HEK293T (cell line): ENCODE measurements around the gene SLC7A6OS.

Experiments
- ARNT ChIP-seq: fragments of 450-650 bp; IDR thresholded peaks from 2 replicates; pipeline ENCODE4 v1.6.1; 2017; ENCODE audit warnings: mild to moderate bottlenecking
- BHLHE40 ChIP-seq: fragments of 450-650 bp; IDR thresholded peaks from 2 replicates; pipeline ENCODE4 v1.6.1; 2016; ENCODE audit warnings: mild to moderate bottlenecking, moderate library complexity, borderline replicate concordance
- ELF4 ChIP-seq: fragments of 450-650 bp; IDR thresholded peaks from 2 replicates; pipeline ENCODE4 v1.6.1; 2017; ENCODE audit warnings: antibody characterized with exemption
- FOXA1 ChIP-seq: fragments of 450-650 bp; IDR thresholded peaks from 2 replicates; pipeline ENCODE4 v1.6.1; 2016; ENCODE audit warnings: mild to moderate bottlenecking
- FOXM1 ChIP-seq: fragments of 450-650 bp; IDR thresholded peaks from 2 replicates; pipeline ENCODE4 v1.6.1; 2017; ENCODE audit warnings: mild to moderate bottlenecking, borderline replicate concordance
- L3MBTL2 ChIP-seq: fragments of 450-650 bp; conservative IDR thresholded peaks from 2 replicates; pipeline ENCODE4 v1.6.1; 2016; ENCODE audit warnings: mild to moderate bottlenecking
- NFRKB ChIP-seq: fragments of 450-650 bp; IDR thresholded peaks from 2 replicates; pipeline ENCODE4 v1.6.1; 2016; ENCODE audit warnings: mild to moderate bottlenecking, moderate library complexity
- SP1 ChIP-seq: fragments of 450-650 bp; IDR thresholded peaks from 2 replicates; pipeline ENCODE4 v1.6.1; 2017

DNA sequence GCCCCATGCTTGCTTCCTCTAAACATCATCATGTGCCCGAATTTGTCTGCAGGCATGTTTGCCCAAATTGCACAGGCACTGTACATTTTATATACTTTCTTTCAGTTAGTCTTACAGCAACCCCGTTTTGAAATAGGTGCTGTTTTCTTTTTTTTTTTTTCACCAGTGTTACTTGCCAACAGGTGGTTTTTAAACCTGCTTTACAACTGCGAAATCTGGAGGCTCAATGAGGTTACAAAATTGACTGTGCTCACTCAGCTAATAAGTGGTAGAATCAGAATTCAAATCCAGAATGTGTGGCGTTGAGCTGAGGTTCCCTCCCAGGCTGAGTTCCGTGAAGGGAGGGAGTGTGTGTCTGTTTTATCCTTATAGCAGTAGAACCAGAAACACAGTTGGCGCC, 59.8 kb downstream of the SLC7A6OS start:
- TF ChIP-seq ARNT = no peak
- no peak for TF ChIP-seq ELF4
- no peak for TF ChIP-seq SP1
- TF ChIP-seq FOXM1 = no peak
- no peak for TF ChIP-seq BHLHE40
- no peak for TF ChIP-seq L3MBTL2
- no peak for TF ChIP-seq NFRKB
- no peak for TF ChIP-seq FOXA1
